Measurements from ENCODE around the gene RPS6KB2. TPM values are rescaled to one million over a fixed set of nuclear protein-coding genes. Genes with fewer than 3 reads are reported as not detected.

The RPS6KB2 gene
- total and polyA plus RNA-seq, 4 donors, result 26.3 to 69.5 (median 56.2) TPM

- Histone ChIP-seq H3K36me3 (ENCODE audit: control insufficient read depth in 4 of 4, insufficient read depth in 4 of 4, low read length in 4 of 4) (peaks cover 6 to 38% (median 25%) of the 10 kb centered on the region in 4 donors), H3K27ac (ENCODE audit: low read depth in 1 of 2, low read length in 1 of 2) (no peak overlapping the region), H3K27me3 (ENCODE audit: control insufficient read depth in 3 of 3, insufficient read depth in 3 of 3, low read length in 2 of 3) (no peaks in the 10 kb centered on the region), H3K9ac (ENCODE audit: insufficient read depth in 1 of 2, low read length in 2 of 2) (no peak overlapping the region), H3K9me3 (ENCODE audit: control insufficient read depth in 4 of 4, insufficient read depth in 3 of 4, low read length in 3 of 4) (no peaks in the 10 kb centered on the region), H3K4me1 (ENCODE audit: control insufficient read depth in 5 of 5, insufficient read depth in 5 of 5, low read length in 5 of 5) (peaks cover 2 to 34% (median 9%) of the 10 kb centered on the region in 5 donors), H3K4me3 (no peak overlapping the region)
- no peak for ATAC-seq (ENCODE audit: insufficient read depth, low FRiP score)
- no peak for DNase-seq
- TF ChIP-seq CTCF (IDR thresholded peaks at IDR 0.05; ENCODE audit: control extremely low read depth, extremely low read depth), result no peak
- 87 to 88% methylated on average over 31 of the region's 31 CpGs for WGBS, 2 donors
These were observed 29.4 kb upstream of the RPS6KB2 start for GRCh38 chr11:67398661-67399563.

- H3K9me3 ChIP-seq (ENCODE audit: control insufficient read depth in 4 of 4, insufficient read depth in 3 of 4, low read length in 3 of 4), result no peaks in the 10 kb centered on the region
- H3K4me3 ChIP-seq, result peak overlapping the region; percentile 87
- WGBS, 2 donors, result 36 to 50% methylated on average over 23 of the region's 23 CpGs
- TF ChIP-seq CTCF (IDR thresholded peaks at IDR 0.05; ENCODE audit: control extremely low read depth, extremely low read depth), result no peak
- H3K27me3 ChIP-seq (ENCODE audit: control insufficient read depth in 3 of 3, insufficient read depth in 3 of 3, low read length in 2 of 3), result no peaks in the 10 kb centered on the region
- H3K4me1 ChIP-seq (ENCODE audit: control insufficient read depth in 5 of 5, insufficient read depth in 5 of 5, low read length in 5 of 5), result peaks cover 2 to 37% (median 9%) of the 10 kb centered on the region in 5 donors
- H3K36me3 ChIP-seq (ENCODE audit: control insufficient read depth in 4 of 4, insufficient read depth in 4 of 4, low read length in 4 of 4), result peaks cover 6 to 36% (median 23%) of the 10 kb centered on the region in 4 donors
- peak overlapping the region; percentile 46 to 65 for H3K9ac ChIP-seq (ENCODE audit: insufficient read depth in 1 of 2, low read length in 2 of 2)
- no peak for ATAC-seq (ENCODE audit: insufficient read depth, low FRiP score)
- H3K27ac ChIP-seq (ENCODE audit: low read depth in 1 of 2, low read length in 1 of 2), result peak overlapping the region; percentile 91 to 94
- DNase-seq, result no peak
These were observed 27.9 kb upstream of the RPS6KB2 start for GRCh38 chr11:67400251-67400941.

GRCh38 chr11:67400942-67401494 lies 27.3 kb upstream of the RPS6KB2 start:
- peak overlapping the region; percentile 91 to 94 for H3K27ac ChIP-seq (ENCODE audit: low read depth in 1 of 2, low read length in 1 of 2)
- ATAC-seq (ENCODE audit: insufficient read depth, low FRiP score) (no peak), DNase-seq (peak in 1 of 3 donors; percentile 36)
- H3K27me3 ChIP-seq (ENCODE audit: control insufficient read depth in 3 of 3, insufficient read depth in 3 of 3, low read length in 2 of 3), result no peaks in the 10 kb centered on the region
- 3 to 7% methylated on average over 16 to 27 of the region's 27 CpGs for WGBS, 2 donors
- peaks cover 6 to 32% (median 20%) of the 10 kb centered on the region in 4 donors for H3K36me3 ChIP-seq (ENCODE audit: control insufficient read depth in 4 of 4, insufficient read depth in 4 of 4, low read length in 4 of 4)
- H3K4me1 ChIP-seq (ENCODE audit: control insufficient read depth in 5 of 5, insufficient read depth in 5 of 5, low read length in 5 of 5), result peaks cover 2 to 37% (median 9%) of the 10 kb centered on the region in 5 donors
- H3K9me3 ChIP-seq (ENCODE audit: control insufficient read depth in 4 of 4, insufficient read depth in 3 of 4, low read length in 3 of 4), result no peaks in the 10 kb centered on the region
- TF ChIP-seq CTCF (IDR thresholded peaks at IDR 0.05; ENCODE audit: control extremely low read depth, extremely low read depth), result no peak
- H3K9ac ChIP-seq (ENCODE audit: insufficient read depth in 1 of 2, low read length in 2 of 2), result peak overlapping the region; percentile 46 to 65
- H3K4me3 ChIP-seq, result peak overlapping the region; percentile 87

All from lung (tissue), 12 donors.